BE2C (cell line): Measurements from ENCODE around the gene GNG13.
"Not testable (repeated sequence)": the region's sequence is repeated elsewhere in the genome, so short reads cannot be mapped to it uniquely, and the experiment has no call there.

Source experiments
- DNase-seq: peaks from one replicate; pipeline ENCODE4 v3.0.0-alpha.2; 2020
- H3K27me3 ChIP-seq: fragments of 250-450 bp; sonication (Bioruptor Pico); 2 replicates; pipeline ENCODE4 v1.5.1; 2020; ENCODE audit warnings: mild to moderate bottlenecking
- H3K36me3 ChIP-seq: fragments of 250-450 bp; sonication (Bioruptor Pico); 2 replicates; pipeline ENCODE4 v1.5.1; 2020; ENCODE audit warnings: mild to moderate bottlenecking
- H3K4me1 ChIP-seq: fragments of 250-450 bp; sonication (Bioruptor Pico); 2 replicates; pipeline ENCODE4 v1.5.1; 2020
- H3K4me3 ChIP-seq: 2 replicates; pipeline ENCODE4 v1.5.1; 2011; ENCODE audit warnings: low read depth, low read length
- H3K9me3 ChIP-seq: fragments of 250-450 bp; sonication (Bioruptor Pico); 2 replicates; pipeline ENCODE4 v1.5.1; 2020
- CTCF ChIP-seq: IDR thresholded peaks from 2 replicates; pipeline ENCODE4 v1.5.1; 2012; ENCODE audit warnings: mild to moderate bottlenecking, low read depth, low read length

GNG13 gene

GRCh38 chr16:756428-756827, 44.1 kb downstream of the GNG13 start:
- Histone ChIP-seq H3K36me3 (no peaks in the 10 kb centered on the region), H3K9me3 (no peaks in the 10 kb centered on the region), H3K4me1 (no peaks in the 10 kb centered on the region), H3K27me3 (no peaks in the 10 kb centered on the region), H3K4me3 (no peak overlapping the region)
- DNase-seq = no peak
- no peak for TF ChIP-seq CTCF

GRCh38 chr16:754656-755055, 45.9 kb downstream of the GNG13 start:
- Histone ChIP-seq H3K27me3 (no peaks in the 10 kb centered on the region), H3K9me3 (no peaks in the 10 kb centered on the region), H3K4me1 (no peaks in the 10 kb centered on the region), H3K36me3 (no peaks in the 10 kb centered on the region), H3K4me3 (no peak overlapping the region)
- no peak for DNase-seq
- no peak for TF ChIP-seq CTCF

- not testable (repeated sequence) for H3K27me3 ChIP-seq, H3K9me3 ChIP-seq, H3K4me1 ChIP-seq
Measured at GRCh38 chr16:754121-754607, 46.4 kb downstream of the GNG13 start.

GRCh38 chr16:752007-752312, 48.6 kb downstream of the GNG13 start:
- TF ChIP-seq CTCF = no peak
- Histone ChIP-seq H3K36me3 (no peaks in the 10 kb centered on the region), H3K27me3 (no peaks in the 10 kb centered on the region), H3K4me1 (no peaks in the 10 kb centered on the region), H3K9me3 (no peaks in the 10 kb centered on the region), H3K4me3 (no peak overlapping the region)
- DNase-seq = no peak

More at GRCh38 chr16:754121-754607, 46.4 kb downstream of the GNG13 start:
- H3K4me3 ChIP-seq, H3K36me3 ChIP-seq, DNase-seq: not testable (repeated sequence)

- no peak for DNase-seq
- Histone ChIP-seq H3K9me3 (no peaks in the 10 kb centered on the region), H3K4me1 (no peaks in the 10 kb centered on the region), H3K36me3 (no peaks in the 10 kb centered on the region), H3K4me3 (no peak overlapping the region), H3K27me3 (no peaks in the 10 kb centered on the region)
- TF ChIP-seq CTCF = no peak
Measured at GRCh38 chr16:751152-752006, 49.2 kb downstream of the GNG13 start.

GRCh38 chr16:750485-750884, 50.0 kb downstream of the GNG13 start:
- Histone ChIP-seq H3K36me3 (no peaks in the 10 kb centered on the region), H3K27me3 (no peaks in the 10 kb centered on the region), H3K9me3 (no peaks in the 10 kb centered on the region), H3K4me1 (no peaks in the 10 kb centered on the region), H3K4me3 (no peak overlapping the region)
- DNase-seq = no peak
- no peak for TF ChIP-seq CTCF
